Measurements from ENCODE around the gene PRSS2. TPM values are rescaled to one million over a fixed set of nuclear protein-coding genes. Genes with fewer than 3 reads are reported as not detected.

Gene PRSS2
- total RNA-seq = not detected in 2 replicates

DNA sequence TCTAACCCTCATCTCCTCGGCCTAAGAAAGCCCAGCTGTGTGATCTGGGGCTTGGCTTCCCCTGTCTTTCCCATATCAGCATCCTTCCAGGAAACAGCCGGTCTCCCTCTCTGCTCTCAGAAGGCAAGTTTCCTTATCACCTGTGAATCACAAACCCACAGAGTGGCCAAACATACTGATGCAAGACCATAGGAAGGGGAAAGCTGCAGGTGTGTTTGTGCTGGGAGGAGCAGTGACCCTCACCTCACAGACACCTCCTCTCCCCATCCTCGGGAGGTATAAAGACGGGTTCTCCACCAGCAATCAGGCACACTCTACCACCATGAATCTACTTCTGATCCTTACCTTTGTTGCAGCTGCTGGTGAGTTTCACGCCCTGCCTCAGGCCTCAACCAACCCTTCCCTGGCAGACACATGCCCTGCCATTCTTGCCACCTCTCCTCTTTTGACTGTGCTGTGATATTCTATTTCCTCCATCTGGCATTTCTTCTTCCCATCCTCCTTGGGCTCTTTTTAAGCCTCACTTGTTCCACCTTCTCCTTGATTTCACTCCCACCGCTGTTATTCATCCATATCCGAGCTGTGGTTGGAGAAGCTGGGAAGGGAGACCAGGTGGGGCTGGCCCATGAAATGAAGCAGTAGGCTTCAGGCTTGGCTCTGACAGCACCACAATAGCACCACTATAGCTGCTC, at the start of gene PRSS2:
Gene PRSS2 (plus strand): TSS at position 310 of the 692 bp plus-strand sequence. CDS start 13 bp downstream, at position 323.

DNA sequence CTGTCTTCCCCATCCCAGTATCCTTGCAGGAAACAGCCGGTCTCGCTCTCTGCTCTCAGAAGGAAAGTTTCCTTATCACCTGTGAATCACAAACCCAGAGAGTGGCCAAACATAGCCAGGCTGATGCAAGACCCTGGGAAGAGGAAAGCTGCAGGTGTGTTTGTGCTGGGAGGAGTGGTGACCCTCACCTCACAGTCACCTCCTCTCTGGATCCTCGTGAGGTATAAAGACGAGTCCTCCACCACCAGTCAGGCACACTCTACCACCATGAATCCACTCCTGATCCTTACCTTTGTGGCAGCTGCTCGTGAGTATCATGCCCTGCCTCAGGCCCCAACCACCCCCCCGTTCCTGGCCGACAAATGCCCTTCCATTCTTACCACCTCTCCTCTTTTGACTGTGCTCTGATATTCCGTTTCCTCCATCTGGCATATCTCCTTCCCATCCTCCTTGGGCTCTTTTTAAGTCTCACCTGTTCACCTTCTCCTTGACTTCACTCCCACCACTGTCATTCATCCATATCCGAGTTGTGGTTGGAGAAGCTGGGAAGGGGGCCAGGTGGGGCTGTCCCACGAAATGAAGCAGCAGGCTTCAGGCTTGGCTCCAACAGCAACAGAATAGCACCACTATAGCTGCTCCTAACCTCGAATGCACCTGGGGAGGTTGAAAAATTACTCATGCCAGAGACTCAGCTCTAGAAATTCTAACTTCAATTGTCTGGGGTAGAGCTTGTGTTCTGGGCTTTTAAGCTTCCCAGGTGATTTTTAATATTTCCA, 21.4 kb upstream of the PRSS2 start, which contains the start of gene PRSS1:
Gene PRSS1 (plus strand): TSS at position 255 of the 776 bp plus-strand sequence. CDS start 13 bp downstream, at position 268.

Other genes with a start within 250 kb of the PRSS2 start
- gene PRSS1, start 21.5 kb upstream of the PRSS2 start, total RNA-seq = not detected in 2 replicates
- gene EPHB6, start 84.1 kb downstream of the PRSS2 start, total RNA-seq = 1.1 and 11.5 TPM in 2 replicates
- not detected in 2 replicates for gene TRPV6, start 114.8 kb downstream of the PRSS2 start, total RNA-seq
- not detected in 2 replicates for gene TRPV5, start 162.8 kb downstream of the PRSS2 start, total RNA-seq
- gene LLCFC1, start 168.5 kb downstream of the PRSS2 start, total RNA-seq = not detected in 2 replicates
- under 0.01 TPM in 1 of 2 replicates, not detected in the other for gene KEL, start 191.4 kb downstream of the PRSS2 start, total RNA-seq

Measured in regular cardiac myocyte (primary cell).